NCI-H1694 treated with DMSO at 0.1 percent for 48 hours (cell line): ENCODE results near the gene EMD.
"Not testable (repeated sequence)": the region's sequence is repeated elsewhere in the genome, so short reads cannot be mapped to it uniquely, and the experiment has no call there.

Experiments used
- DNase-seq: peaks from one replicate; lab custom pipeline; 2025; lab: John Stamatoyannopoulos, UW

EMD gene

DNA sequence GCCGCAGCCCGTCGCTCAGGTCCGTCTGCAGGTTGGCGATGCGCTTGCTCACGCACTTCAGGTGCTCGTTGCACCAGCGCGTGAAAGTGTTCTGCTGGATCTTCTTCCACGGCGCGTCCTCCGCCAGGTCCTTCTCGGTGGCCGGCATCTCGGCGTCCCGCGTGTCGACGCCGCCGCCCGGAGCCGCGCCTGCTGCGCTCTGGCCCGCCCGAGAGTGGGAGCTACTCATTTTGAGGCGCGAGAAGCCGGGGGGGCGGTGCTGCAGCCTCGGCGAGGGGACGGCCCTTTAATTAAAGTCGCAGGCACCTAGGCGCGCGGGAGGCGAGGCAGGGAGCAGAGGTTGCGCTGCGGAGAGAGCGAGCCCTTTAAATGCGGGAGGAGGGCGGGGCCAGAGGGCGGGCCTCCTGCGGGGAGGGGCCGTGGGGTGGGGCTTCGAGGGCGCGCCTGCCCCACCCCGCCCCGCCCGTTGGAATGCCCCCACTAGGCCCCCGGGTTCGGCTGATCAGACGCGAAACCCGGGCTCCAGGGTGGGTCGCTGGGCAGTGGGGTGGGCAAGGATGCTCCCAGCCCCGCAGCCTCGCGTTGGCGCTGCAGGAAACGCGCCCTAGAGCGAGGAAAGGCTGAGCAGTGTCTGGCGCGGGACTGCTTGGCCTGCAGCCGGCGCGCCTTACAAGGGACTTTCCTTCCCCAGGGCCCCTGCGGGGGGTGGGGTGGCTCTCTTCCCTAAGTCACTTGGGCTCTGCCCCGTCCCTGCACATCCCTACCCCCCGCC is 7.9 kb upstream of the EMD start:
- peak; percentile 87 for DNase-seq

DNA sequence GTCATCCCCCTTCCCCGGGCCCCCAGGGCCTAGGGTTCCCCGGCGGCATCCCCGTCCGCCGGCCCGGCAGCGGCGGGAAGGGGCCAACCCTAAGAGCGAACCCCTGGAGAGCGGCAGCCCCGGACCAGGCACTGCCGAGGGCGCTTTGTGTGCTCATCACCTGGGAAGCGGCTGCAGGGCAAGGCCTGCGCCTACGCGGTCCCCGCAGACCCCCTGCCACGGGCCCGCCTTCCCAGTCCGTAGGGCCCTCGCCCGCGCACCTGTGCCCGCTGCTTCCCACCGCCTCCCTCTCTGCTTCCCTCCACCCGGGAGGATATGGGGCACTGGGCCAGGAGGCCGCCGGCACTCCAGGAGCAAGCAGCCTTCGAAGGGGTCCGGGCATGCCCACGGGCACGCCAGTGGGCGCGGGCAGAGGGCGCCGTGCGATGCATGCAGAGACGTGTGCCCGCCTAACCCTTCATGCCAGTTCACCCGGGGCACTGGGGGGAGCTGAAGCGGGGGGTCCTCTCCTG is 7.2 kb upstream of the EMD start:
- no peak for DNase-seq

DNA sequence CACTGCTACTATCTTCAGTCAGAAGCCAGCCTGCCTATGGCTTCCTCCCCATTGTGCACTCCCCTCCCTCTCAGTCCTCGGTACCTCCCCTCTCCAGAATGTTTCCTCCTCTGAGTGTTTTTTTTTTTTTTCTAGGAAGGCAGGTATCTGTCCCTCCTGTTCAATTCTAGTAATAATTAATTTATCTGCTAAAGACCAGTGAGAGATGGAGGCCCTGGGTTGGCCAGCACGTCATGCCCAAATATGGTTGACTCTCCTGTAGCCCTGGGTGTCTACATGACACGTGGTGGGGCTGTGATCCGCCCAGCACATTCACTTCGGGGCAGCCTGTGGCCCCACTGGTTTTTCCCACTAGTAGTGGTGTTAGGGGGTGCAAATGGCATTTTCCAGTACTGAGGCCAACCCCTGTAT is 6.5 kb upstream of the EMD start:
- no peak for DNase-seq

DNA sequence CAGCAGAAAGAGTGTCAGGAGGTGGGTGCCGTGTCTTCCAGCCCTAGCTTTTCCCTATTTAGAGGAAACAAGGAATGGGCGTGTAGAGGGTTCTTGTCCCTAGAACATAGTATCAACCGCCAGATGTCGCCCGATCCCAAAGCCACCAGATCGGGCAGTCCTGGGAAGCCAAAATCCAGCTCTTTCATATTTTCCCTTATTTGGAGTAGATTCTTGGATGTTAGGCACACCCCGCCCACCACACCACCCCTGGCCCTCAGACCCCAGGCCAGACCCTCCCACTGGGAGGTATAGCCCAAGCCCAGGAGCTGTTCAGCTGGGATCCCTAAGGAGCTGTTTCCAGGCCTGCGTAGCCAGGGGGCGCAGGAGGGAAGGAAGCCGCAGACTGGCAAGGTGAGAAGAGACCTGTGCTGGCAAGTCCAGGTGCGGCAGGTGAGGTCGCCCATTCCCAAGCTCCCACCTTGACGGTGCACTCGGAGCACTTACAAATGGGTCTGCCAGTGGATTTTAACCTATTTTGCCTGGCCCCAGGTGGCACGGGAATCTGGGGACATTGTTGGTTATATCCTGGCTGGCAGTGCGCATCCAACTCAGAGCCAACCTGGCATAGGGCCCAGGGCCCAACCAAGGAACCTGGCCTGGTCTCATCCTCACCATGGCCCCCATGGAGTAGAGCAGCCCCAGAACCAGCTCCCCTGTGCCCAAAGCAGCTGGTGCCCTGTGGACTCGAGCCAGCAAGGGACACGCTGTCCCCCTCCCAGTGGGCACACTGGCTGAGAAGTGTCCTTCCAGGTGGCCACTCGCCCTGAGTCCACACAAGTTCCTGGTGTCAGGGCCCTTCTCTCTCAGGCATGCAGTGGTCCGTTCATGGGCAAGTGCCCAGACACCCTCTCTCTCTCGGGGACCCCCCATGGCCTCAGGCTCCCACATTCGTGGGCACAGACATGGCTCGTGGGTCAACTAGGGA is 5.5 kb upstream of the EMD start:
- DNase-seq: peak; percentile 79

DNA sequence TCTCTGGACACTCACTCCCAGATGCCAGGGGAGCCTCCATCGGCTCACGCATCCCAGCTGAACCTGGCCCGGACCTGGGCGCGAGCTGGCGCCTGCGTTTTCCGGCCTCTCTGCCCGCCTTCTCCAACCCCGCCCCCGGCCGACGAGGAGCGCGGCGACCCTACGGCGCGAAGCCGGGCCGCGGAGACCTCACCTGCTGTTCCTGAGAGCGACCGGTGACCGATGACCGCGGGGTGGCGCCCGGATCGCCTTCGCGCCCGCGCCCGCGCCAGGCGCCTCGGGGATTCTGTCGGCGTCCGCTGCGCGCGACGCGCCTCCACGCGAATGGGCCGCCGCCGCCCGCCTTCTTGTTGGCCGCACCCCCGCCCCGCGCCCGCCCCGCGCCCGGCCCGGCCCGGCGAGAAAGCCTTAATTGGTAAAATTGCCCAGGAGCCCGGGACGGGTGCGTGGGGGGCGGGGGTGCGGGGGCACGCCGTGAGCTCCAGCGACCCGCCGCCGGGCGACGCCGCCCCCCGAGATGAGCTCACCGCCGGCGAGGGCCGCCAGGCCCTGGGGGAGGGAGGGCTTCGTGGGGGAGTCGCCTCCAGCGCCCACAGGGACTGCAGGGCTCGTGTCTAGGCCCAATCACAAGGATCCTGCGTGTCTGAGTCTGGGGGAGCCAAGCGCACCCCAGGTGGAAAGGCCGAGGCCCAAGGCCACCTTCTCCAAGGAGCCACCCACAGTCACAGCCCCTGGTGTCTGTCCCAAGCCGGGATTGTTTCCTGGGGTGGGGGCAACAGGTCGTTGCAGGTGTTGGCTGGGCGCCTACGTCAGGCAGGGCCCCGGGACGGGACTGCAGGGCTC is 4.6 kb upstream of the EMD start, which contains the start of gene FLNA:
Gene FLNA (minus strand): TSS at position 322 of the 843 bp plus-strand sequence. CDS start 3,389 bp downstream, outside the sequence.
- DNase-seq: no peak

DNA sequence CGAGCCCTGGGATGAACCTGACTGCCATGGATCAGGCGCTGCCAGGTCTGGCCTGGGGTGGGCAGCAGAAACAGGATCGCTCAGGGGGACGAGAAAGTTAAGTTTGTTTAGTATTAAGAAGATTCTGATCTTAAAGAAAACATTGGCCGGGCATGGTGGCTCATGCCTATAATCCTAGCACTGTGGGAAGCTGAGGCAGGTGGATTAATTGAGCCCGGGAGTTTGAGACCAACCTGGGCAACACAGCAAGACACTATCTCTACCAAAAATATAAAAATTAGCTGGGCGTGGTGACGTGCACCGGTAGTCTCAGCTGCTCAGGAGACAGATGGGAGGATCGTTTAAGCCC is 4.0 kb upstream of the EMD start:
- DNase-seq: no peak

DNA sequence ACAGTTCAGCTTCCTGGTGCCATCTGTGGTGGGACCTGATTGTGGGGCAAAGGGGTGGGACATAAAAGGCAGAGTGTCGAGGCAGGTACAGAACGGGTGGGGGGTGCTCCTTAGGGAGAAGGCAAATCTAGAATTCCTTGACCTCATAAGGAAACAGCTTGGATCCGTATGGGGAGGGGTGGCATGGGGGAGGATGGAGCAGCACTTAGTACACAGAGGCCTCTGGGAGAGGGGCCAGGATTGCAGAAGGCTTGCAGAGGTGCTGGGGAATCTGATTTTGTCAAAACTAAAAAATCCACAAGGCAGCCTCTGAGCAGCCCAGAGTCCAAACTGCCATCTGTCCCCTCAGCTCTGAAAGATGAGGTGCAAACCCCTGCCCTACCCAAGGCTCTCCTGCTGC is 2.3 kb upstream of the EMD start:
- DNase-seq: no peak

DNA sequence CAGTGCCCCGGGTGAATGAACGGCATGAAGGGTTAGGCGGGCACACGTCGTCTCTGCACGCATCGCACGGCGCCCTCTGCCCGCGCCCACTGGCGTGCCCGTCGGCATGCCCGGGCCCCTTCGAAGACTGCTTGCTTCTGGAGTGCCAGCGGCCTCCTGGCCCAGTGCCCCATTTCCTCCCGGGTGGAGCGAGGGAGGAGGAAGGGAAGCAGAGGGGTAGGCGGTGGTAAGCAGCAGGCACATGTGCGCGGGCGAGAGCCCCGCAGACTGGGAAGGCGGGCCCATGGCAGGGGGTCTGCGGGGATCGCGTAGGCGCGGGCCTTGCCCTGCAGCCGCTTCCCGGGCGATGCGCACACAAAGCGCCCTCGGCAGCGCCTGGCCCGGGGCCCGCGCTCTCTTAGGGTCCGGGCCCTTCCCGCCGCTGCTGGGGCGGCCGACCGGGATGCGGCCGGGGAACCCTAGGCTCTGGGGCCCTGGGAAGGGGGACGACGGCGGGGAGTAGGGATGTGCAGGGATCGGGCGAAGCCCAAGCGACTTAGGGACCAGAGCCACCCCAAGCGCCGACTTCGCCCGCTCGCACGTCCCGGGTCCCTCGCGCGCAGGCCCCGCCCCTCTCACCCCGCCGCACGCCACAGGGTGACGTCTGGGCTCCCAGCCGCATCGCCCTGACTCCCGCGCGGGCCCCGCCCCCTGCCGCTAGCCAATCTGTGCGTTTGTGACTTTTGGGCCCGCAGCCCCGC is 866 bp upstream of the EMD start:
- no peak for DNase-seq

DNA sequence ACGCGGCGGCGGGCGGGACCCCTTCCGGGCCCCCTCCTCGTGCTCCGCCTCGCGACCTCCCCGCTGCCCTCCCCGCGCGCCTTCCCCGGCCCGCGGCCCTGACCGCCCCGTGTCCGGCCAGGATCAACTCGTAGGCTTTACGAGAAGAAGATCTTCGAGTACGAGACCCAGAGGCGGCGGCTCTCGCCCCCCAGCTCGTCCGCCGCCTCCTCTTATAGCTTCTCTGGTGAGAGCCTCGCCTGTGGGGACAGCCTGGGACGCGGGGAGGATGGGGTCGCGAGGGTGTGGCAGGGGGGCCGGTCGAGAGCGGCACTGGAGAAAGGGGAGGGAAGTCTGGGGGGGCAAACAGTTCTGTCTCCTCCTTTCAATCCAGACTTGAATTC is 465 bp downstream of the EMD start:
- no peak for DNase-seq

DNA sequence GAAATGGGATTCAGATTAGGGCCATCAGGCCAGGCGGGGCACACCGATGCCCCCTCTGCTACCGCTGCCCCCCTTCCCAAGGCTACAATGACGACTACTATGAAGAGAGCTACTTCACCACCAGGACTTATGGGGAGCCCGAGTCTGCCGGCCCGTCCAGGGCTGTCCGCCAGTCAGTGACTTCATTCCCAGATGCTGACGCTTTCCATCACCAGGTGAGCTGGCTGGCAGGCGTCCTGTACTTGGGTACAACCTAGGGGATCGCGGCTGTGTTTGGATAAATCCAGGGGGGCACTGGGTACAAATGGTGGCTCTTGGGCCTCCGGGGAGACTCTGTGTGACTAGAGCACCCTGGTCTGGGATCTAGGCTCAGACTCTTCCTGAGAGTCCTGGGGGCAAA is 1.1 kb downstream of the EMD start:
- DNase-seq: no peak

DNA sequence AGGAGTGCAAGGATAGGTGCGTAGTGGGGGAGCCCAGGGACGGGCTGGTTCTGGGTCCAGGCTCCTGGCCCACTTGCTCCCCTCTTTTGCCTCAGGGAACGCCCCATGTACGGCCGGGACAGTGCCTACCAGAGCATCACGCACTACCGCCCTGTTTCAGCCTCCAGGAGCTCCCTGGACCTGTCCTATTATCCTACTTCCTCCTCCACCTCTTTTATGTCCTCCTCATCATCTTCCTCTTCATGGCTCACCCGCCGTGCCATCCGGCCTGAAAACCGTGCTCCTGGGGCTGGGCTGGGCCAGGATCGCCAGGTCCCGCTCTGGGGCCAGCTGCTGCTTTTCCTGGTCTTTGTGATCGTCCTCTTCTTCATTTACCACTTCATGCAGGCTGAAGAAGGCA is 1.7 kb downstream of the EMD start:
- no peak for DNase-seq

DNA sequence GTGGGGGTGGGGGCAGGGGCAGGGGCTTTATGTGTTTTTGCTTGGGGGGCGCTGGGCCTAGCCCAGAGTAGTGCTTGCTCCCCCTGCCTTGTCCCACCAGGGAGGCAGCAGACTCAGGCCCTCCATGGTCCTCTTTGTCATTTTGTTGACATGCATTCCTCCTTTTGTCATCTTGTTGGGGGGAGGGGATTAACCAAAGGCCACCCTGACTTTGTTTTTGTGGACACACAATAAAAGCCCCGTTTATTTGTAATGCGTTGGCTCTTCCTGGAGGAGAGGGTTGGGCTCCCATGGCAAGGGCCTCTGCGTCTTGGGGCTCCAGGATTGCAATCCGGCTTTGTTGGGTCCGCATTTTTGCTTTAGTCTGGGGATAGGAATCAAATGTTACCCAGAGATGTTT is 2.2 kb downstream of the EMD start:
- no peak for DNase-seq

DNA sequence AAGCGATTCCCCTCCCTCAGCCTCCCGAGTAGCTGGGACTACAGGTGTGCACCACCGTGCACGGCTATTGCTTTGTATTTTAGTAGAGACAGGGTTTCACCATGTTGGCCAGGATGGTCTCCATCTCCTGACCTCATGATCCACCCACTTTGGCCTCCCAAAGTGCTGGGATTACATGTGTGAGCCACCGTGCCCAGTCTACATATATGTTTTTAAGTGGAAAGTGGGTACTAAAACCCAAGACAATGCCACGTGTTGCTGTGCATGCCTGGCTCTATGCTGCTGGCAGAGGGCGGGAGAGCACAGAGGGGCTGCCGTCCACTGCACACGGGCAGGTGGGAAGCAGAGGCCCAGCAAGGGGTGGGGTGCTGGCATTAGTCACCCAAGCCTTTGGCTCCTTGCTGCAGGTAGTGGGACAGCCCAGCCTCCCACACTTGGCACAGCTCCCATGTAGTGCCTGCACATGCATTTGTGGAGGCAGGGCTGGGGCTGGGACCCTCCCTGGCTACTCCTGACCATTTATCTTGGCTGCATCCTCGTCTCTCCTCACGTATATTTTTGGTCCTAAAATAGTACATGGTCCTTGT is 3.5 kb downstream of the EMD start:
- DNase-seq: no peak

DNA sequence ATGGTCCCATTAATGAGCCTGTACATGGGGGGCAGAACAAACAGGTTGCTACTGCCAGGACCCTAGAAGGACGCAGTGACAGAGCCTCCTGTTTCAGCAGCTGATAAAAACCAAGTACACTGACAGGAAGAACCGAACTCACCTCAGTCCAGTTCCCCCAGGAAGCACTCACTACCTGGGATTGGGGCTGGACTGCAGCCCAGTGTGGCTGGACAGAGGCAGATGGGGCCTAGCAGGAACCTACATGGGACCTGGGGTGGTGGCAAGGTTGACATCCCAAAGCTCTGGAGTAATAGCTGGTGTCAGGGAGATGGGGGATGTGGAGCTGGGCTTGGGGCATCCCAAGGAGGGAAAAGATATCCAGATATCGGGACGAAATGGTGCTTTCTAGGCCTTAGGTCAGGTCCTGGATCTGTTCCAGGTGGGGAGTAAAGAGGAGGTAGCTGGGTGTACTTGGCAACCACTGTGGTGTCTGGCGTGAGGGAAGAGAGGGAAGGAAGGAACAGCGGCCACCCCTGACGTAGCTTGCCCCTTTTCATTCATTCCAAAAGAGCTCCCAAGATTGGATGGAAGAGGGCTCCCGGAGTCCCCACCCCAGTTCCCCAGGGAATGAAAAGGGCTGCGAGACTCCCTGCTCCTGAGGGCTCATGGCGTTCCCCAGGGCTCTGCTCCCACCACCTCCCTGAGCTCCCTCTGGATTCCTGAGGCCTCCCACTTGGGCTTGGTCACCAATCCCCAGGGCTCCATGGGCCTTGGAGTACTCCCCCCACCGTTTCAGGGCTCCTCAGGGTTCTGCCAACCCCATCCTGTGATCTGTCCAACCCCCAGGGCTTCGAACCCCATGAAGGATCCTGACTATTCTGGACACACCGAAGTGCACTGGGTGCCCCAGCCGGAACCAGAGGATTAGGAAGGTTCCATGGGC is 4.5 kb downstream of the EMD start:
- DNase-seq: no peak

DNA sequence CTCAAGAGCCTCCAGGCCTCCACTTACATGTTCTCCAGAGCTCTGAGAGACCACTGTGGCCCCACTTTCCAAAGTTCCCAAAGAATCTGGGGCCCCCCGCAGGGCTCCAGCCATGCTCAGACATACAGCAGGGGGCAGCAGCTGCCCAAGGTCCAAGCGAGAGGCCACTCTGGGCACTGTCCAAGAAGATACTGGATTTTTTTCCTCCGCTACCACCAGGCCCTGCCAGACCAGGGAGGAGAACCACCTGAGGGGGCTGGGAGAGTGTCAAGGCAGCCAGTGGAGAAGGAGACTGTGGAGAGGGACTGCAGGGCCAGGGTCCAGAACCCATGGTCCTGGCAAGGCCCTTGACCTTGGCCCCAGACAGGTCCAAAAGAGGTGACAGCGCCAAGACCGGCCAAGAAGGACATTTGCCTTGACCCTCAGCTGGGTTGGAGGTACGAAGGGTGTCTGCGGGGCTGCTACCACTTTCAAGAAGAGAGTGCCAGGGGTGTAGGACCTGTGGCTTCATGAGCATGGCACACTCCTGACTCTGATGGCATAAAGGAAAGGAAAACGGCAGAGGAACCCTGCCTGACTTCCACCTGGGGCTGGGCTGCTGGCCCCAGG is 5.3 kb downstream of the EMD start:
- no peak for DNase-seq

DNA sequence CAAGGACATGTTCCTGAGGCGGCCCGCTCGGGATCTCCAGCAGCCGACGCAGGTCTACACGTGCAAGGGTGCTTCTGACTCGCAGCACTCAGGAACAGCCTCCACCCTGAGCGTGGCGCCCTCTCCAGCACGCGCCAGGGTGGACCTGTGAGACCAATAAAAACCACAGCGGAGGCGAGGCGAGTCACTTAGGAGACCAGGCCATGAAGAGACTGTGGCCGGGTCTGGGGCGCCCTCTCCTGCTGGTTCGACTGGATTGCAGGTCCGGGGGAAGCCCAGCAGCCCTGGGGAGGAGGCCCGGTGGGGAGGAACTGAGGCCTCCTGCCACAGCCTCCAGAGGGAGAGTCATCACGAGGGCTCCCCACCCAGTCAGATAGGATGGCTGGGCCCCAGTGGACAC is 9.0 kb downstream of the EMD start:
- not testable (repeated sequence) for DNase-seq

DNA sequence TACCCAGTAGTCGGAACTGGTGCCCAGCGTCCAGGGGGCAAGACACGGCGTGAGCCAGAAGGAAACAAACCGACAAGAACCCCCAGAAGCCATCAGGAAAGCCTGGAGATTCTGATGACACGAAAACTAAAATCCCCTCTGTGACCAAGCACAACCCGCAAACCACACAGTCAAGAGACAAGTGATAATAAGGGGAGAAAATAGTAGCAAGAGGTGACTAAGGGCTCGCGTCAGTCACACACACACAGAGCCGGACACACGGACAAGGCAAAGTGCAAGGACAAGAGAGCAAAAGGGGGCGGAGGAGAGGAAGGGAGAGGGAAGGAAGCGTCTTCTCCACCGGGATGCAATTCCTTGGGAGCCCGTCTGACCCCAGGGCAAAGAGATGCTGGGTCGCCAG is 9.6 kb downstream of the EMD start:
- DNase-seq: not testable (repeated sequence)

DNA sequence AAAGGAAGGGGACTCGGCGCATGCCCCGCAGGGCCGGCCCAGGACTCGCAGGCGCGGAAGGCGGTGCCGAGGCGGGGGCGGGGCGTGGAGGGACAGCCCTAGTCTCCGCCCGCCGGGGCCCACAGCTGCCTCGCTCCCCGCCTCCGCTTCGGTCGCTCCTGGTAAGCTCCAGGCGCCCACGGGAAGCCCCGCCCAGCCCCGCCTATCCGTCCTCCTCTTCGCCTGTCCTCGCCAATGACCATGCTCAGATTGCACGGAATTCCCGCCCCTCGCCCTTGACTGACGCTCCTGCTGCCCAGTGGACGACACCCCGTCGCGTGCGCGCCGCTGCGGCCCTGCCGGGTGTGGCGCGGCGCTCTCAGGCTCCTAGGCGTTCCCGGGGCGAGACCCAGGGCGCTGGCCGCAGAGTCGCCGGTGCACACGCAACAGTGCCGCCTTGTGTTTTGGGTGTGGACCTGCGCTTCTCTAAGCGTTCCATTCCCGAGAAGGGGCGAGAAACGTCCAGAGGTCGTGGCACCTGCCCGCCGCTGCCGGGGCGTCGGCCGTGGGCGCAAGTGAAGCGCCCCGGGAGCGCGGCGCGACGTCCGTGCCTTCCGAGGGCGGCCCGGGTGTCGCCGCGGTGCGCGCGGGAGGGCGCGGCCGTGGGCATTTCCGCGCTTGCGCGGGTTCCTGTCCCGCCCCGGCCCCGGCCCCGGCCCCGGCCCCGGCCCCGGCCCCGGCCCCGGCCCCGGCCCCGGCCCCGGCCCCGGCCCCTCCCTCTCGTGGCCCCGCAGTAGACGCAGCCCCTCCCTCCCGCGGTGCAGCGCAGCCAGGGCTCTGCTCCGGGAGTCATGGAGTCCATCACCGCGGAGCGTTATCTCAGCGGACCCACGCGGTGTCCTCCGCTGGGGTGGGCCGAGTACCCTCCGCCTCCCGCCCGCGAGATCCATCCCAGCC is 11.0 kb downstream of the EMD start:
- not testable (repeated sequence) for DNase-seq
